ENCODE data around the gene SCUBE3.

SCUBE3 gene

DNA sequence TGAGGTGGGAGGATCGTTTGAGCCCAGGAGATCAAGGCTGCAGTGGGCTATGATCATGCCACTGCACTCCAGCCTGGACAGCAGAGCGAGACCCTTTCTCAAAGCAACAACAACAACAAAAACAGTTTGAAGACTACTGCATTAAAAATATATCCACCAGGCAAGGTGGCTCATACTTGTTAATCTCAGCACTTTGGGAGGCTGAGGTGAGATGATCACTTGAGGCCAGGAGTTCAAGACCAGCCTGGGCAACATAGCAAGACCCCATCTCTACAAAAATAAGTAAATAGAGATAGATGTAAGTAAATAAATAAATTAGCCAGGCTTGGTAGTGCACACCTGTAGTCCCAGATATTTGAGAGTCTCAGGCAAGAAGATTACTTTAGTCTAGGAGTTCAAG is 58.2 kb downstream of the SCUBE3 start:
- no peak for DNase-seq (ENCODE audit: low read depth)

DNA sequence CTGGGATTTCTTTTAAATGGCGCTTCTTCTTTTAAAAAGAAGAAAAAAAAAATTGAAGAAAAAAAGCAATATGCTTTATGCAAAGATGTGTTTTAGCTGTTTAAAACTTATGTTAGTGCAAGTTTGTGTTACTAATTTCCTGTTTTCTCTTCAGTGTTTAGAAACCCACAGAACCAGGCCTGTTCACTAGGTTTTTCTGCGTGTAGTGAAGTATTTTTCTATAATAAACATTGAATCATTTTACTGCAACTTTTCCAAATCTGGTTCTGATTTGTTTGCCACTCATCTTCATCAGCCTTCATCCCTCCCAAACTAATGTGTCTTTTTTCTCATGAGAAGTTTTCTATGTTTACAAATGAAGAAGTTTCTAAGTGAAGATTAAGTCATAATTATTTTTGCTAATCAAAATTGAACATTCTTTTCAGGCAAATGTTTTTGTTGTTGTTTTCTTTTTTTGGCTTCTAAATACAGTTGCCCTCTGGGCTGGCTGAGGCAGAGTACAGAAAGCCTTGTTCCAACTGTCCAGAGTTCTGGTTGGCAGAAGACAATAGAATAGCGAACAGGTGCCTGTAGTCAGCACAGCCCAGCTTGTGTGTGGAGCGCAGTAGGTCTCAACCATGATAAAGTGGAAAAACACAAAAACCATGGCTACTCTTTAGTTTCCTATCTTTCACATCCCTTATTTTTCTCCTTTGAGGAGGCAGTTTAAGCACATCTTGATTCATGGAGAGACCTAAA is 60.2 kb downstream of the SCUBE3 start:
- no peak for DNase-seq (ENCODE audit: low read depth)

DNA sequence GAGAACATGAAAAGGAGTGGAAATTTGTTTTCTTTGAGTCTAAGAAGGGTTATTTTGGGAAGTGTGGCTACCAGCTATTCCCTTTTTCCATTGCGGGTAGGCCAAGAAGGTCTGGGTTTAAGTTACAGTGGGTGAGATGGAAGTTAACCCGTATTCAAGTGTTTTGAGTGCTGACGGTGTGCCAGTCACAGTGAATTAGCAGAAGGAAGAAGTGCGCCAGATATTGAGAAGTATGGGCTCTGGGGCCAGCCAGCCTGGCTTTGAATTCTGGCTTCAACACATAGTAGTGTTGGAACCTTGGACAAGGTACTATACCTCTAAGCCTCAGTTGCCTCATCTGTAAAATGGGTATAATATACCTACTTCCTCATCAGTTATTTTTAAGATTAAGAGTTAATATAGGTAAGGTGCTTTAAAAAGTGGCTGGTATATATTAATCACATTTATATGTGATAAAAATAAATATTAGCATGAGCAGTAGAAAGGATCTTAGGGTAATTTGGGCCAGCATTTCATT is 62.0 kb downstream of the SCUBE3 start:
- no peak for DNase-seq (ENCODE audit: low read depth)

DNA sequence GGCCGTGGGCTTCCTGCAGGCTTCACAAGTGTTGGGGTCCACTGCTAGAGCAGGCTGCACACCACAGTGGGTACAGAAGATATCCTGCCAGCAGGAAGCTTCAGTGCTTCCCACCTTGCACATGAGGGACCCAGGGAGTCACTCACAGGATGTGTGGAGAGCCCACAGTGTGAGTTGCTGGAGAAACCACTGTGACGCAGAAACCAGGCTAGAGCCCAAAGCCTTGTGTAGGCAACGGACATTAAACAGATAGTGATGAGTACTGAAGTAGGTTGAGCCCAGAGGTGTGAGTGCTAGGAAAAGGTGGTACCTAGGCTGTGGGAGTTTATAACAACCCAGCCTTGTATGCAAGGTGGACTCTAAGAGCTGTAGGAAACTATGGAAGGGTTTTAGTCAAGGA is 65.0 kb downstream of the SCUBE3 start:
- no peak for DNase-seq (ENCODE audit: low read depth)

DNA sequence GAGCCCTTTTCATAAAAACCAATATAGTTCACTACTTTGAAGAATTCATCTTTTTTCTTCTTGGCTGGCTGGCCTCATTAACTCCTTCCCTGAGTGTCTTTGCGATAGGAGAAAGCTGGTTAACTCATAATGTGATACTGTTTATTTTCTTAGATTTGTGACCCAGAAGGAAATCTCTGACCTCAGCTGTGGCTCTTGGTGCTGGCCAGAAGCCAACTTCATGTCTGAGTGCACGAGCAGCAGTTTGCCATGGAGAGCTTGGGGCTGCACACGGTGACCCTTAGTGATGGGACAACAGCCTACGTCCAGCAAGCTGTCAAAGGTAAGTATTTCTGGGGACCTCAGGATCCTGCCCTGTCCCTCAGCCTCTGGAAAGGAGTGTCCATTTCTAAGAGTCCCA is 67.1 kb downstream of the SCUBE3 start:
- peak; percentile 41 for DNase-seq (ENCODE audit: low read depth)

DNA sequence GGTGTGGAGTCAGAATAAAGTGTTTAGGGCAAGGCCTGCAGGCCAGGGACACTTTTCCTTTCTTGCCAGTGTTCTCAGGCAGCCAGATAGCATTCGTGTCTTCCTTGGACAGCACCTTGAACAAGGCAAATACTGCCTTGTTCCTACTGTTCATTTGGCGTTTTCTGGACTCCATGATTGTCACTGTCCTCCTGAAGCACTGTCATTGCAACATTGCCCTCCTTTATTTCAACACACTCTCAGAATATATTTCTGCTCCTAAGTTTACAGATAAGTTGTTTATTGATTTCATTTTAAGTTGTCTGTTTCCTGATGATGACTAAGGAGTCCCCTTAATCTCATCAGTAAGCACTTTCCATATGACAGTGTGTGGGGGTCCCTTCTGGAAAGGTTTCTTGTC is 68.7 kb downstream of the SCUBE3 start:
- DNase-seq (ENCODE audit: low read depth), result no peak

DNA sequence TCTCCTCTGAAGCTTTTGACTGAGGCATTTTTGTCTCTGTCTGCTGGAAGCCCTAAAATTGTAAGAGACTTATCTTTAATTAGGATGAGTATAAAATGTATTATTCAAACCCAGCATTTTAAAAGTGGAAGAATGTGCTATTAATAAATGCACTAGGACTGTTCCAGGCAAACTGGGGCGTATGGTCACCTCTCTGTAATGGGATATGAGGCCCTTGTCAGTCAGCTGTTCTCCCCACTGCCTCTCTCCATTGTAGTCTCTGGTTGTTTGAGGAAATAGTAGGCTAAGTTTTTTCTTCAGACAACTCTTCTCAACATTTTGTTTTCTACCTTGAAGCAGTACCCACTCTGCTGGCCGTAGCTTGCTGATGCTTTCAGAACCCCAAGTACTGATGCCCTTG is 69.6 kb downstream of the SCUBE3 start:
- DNase-seq (ENCODE audit: low read depth), result no peak

DNA sequence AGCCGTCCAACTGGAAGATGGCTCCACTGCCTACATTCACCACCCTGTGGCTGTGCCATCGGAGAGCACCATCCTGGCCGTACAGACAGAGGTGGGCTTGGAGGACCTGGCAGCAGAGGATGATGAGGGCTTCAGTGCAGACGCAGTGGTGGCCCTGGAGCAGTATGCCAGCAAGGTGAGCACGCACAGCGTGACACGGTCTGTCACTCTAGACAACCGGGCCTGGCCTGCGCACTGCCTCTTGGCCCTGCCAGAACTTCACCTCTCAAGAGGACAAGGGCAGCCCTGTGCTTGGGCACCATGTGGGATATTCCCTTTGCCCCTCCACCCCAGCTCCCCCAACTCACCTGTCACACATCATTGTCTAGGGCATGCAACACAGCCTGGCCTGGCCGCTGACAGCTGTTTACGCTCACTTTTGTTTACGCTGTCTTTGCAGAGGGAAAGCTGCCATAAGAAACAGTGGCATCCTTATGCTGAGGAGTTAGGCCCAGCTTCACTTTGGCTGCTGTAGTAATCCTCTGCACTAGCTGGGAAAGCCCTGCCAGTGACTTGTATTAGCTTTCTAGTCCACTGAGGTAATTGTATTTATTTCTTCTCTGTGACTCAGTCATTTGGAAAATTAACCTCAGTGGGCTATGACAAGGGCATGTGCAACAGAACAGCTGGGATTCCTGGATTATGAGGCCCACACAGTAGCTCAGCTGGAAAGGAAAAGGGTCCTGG is 74.1 kb downstream of the SCUBE3 start:
- peak; percentile 41 for DNase-seq (ENCODE audit: low read depth)

DNA sequence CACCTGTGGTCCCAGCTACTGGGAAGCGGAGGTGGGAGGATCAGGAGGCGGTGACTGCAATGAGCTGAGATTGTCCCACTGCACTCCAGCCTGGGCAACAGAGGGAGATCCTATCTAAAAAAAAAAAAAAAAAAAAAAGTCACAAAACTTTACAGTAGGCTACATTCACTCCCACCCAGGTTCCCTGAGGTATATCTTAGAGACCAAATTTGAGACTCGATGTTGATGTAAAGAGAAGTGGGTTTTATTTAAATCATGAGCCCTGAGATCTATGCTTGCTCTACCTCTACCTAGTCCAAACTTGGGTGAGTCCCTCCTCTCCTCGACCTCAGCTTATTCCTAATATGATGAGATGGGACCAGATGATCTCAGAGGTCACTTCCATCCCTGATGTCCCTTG is 75.1 kb downstream of the SCUBE3 start:
- DNase-seq (ENCODE audit: low read depth), result no peak

DNA sequence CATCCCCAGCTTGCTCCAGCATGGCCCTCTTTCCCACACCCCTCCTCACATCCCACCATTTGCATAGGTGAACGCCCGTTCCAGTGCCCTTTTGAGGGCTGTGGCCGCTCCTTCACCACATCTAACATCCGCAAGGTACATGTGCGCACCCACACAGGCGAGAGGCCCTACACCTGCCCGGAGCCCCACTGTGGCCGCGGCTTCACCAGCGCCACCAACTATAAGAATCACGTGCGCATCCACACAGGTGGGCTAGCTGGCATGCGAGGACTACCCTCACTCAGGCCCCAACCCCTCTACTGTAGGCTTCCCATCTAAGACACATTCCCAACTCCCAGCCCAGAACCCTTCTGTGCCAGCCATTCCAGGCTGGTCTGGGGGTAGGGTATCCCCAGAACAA is 77.7 kb downstream of the SCUBE3 start:
- no peak for DNase-seq (ENCODE audit: low read depth)

DNA sequence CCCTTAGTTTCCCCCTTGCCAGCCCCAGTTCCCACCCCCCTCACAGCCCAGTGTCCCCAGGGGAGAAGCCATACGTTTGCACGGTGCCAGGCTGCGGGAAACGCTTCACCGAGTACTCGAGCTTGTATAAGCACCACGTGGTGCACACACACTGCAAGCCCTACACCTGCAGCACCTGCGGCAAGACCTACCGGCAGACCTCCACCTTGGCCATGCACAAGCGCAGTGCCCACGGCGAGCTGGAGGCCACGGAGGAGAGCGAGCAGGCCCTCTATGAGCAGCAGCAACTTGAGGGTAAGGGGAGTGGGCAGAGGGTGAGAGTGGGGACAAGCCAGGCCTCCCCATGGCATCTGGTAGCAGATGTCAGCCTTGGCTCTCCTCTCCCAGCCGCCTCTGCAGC is 78.7 kb downstream of the SCUBE3 start:
- no peak for DNase-seq (ENCODE audit: low read depth)

DNA sequence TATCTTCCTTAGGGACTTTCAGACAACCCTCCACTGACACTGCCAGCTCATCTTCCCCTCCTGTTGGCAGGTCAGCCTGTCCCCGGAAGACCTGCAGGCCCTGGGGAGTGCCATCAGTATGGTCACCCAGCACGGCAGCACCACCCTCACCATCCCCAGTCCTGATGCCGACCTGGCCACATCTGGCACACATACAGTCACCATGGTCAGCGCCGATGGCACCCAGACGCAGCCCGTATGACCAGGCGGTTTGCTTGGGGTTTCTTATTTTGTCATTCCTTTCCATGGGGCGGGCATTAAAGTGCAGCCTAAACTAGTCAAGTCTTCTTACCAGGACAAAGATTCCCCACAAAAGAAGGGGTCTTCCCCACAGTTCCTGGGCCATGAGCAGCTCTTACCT is 79.9 kb downstream of the SCUBE3 start:
- DNase-seq (ENCODE audit: low read depth), result no peak

DNA sequence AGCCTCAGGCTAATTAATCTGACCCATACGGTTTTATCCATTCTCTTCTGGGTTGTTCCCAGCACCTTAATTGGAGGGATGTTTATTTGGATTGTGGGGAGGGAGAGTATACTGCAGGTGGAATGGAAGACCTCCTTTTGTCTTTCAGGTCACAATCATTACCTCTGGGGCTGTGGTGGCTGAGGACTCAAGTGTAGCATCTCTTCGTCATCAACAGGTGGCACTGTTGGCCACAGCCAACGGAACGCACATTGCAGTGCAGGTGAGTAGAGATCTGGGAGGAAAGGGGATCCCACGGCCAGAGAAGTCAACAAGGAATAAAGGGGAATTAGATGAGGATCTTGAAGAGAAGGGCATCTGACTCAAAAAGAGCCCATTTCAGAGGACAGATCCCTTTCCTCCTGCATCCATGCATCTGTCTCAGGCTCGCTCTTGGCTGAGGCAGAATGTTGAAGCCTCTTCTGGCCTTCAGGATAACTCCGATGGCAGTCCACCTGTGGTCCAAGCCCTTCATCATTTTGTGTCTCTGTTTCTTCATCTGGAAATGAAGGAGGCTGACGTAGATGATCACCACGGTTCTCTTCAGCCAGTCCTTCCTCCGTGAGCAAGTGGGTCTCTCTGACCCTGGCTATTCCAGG is 80.7 kb downstream of the SCUBE3 start:
- DNase-seq (ENCODE audit: low read depth), result peak; percentile 45

DNA sequence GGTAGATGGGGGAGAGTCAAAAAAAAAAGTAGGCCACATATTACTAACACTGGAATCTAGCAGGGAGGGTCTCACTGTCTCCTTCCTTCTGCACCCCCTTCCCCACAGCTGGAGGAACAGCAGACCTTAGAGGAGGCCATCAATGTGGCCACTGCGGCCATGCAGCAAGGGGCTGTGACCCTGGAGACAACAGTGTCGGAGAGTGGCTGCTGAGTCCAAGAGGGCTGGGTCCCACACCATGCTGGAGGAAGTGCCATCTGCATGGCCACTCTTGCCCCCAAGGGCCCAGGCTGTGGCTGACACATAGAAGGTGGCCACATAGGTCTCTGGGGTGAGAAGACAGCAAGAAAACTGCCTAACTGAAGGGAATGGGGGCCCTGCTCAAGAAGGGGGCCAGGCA is 81.3 kb downstream of the SCUBE3 start:
- no peak for DNase-seq (ENCODE audit: low read depth)

DNA sequence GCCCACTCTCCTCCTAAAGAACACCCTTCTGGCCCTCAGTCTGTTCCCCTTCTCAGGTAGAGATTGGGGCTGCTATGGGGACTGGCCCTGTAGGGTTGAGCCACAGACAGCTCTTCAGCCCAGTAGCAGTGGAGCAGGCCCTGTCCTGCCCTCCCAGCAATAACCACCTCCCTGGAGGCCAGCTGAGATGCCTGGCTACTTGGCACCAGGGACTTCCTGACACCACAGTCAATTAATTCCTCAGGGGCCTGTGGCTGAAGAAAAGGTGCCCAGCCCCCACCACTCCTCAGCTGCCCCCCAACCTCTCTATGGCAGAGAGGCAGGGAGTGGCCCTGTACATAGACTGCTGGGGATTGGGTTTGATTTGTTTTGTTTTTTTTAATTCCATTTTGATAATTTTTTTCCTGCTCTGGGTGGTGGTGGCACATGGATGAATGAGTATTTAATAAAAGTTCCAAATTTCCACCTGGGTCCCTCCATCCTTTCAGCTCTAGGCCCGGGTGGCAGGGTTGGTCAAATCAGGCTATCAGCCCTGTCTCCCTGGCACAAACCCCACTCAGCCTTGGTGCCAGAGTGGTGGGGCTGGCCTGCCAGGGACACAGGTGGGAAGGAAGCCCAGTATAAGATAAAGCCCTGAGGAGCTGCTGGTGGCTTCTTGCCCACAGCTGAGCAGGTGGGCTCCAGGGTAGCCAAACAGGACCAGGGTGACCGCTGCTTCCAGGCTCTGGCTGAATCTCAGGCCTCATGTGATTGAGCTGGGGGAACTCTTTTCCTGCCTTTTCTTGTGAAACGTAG is 82.0 kb downstream of the SCUBE3 start:
- no peak for DNase-seq (ENCODE audit: low read depth)

DNA sequence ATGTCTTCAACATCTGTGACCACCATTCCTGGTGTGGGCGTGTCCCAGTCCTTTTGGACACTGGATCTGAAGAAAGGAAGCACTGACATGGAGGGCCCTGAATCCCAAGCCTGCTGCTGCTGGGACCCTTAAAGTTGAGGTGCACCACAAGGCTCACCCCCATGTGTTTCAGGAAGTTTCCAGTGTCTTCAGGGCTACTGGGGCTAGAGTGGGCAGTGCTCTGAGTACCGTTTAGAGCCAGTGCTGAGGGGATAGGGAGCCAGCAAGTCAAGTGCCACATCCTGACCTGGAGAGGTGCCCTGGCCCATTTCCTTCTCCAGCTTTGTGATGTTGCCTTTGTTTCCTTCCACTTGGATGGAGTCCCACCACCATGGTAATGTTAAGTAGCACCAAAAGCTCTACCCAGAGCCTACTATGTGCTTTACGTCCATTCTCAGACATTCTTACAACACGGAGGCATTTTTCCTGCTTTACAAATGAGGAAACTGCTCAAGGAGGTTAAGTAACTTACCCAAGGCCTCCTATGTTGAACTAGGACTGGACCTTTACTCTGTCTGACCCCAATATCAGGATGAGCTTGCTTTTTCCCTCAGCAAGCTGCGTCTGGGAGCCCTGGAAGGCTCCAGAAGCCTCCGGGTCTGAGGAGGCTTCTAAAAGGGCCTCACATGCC is 83.3 kb downstream of the SCUBE3 start:
- no peak for DNase-seq (ENCODE audit: low read depth)

DNA sequence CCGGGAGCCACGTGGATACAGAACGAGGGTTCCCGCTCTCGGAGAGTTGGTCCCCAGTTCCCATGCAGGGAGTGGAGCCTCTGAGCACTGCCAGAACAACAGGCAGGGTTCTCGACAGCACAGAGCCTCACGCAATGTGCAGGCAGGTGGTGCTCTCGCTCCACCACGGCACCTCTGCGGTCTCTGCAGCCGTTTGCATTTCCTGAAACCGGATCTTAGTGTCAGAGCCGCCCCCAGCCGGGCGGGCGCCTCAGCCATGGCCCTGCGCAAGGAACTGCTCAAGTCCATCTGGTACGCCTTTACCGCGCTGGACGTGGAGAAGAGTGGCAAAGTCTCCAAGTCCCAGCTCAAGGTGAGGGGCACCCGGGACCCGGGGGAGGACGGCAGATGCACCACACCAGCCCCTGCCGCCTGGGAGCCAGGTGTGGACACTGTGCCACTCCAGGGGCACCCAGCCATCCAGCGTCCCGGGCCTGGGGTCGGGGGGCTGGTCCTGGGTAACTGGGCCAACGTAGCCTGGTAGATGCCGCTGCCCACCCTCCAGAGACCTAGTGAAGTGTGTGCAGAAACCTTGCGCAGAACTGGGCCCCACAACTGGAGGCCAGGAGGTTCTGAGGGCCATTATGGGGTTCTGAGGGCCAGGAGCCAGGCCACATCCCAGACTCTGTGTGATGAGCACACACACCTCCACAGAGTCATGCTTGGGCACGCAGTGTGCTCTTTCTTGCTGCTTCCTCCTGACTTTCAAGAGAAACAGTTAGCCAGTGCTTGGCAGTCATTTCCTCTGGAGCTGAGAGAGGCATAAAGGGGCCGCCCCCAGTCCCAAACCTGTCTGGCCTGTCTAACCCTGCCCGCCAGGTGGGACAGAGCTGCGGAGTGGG is 84.1 kb downstream of the SCUBE3 start, which contains the start of gene DEF6:
Gene DEF6 (plus strand): TSS at position 218 of the 881 bp plus-strand sequence. CDS start 39 bp downstream, at position 257.
- peak; percentile 90 for DNase-seq (ENCODE audit: low read depth)

DNA sequence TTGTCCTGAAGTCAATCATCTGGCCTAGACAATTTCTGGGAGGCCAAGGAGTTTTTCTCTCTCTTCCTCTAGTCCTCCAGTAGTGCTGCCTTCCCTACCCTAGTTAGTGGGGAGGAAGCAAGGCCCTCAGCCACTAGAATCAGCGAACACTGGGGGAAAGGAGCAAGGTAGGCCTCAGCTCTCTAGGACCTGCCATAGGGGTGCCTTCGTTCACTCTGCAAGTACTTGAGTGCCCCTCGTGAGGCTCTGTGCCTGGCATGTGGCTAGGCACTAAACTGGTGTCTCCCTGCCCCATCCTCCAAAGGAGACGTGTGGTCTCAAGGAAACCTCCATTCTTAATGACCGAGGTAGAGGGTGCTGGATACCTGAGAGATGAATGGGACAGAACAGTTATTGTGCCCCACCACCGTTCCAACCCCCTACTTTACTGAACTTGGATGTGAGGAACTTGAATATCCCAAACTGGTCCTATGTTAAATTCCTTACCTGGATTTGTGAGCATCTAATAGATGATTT is 84.9 kb downstream of the SCUBE3 start:
- no peak for DNase-seq (ENCODE audit: low read depth)

DNA sequence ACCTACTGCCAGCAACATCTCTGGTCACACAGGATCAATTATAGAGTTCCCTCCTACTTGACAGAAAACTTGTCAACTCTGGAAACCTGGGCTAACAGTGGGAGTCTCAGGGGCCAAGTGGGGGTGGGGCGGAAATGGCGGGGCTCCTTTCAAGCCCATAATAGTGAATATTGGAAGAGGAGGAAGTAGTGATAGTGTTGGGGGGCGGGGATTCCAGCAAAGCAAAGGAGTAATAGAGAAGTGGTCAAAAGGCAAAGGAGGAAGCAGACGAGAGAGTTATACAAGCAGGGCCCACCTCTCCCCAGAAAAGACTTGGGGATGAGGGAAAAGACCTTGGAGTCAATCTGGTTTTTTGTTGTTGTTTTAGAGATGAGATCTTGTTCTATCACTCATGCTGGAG is 85.9 kb downstream of the SCUBE3 start:
- DNase-seq (ENCODE audit: low read depth), result no peak

DNA sequence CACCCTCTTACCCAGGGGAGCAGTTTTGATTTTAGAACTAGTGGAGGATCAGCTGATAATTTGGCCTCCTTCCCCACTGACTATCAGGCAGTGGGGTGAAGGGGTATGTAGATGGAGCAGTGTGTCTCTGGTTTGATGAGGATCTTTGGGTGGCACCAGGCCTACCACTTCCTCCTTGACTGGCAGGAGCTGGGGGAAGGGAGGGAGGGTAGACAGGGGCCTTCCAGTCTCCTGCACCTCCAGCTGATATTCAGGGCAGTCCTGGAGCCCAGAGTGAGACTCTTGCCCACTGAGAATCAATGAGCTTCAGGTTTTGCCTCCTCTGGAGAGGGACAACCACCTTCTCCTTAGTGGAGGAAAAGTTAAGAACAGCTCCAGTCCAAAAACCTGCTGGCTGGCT is 87.1 kb downstream of the SCUBE3 start:
- no peak for DNase-seq (ENCODE audit: low read depth)
